ENCODE results near the gene MYOM3.
A peak's percentile ranks its signal among the peaks of the same experiment; 100 is the strongest.

The MYOM3 gene

GRCh38 chr1:24058671-24059455 lies 53.1 kb downstream of the MYOM3 start:
- Mint-ChIP-seq H3K9me3 (peaks cover 18% of the 10 kb centered on the region), H3K27ac (no peak overlapping the region), H3K36me3 (ENCODE audit: low read depth) (peaks cover 4% of the 10 kb centered on the region), H3K27me3 (ENCODE audit: low read depth, poor library complexity) (no peaks in the 10 kb centered on the region), H3K4me3 (no peak overlapping the region), H3K4me1 (no peaks in the 10 kb centered on the region)
- DNase-seq: no peak
- no peak for TF ChIP-seq CTCF (IDR thresholded peaks at IDR 0.05)

GRCh38 chr1:24057171-24057570 lies 54.8 kb downstream of the MYOM3 start:
- no peak for TF ChIP-seq CTCF (IDR thresholded peaks at IDR 0.05)
- DNase-seq: no peak
- no peaks in the 10 kb centered on the region for H3K27me3 Mint-ChIP-seq (ENCODE audit: low read depth, poor library complexity)
- peak overlapping the region; percentile 90 for H3K27ac Mint-ChIP-seq
- no peaks in the 10 kb centered on the region for H3K4me1 Mint-ChIP-seq
- H3K36me3 Mint-ChIP-seq (ENCODE audit: low read depth): peaks cover 2% of the 10 kb centered on the region
- H3K9me3 Mint-ChIP-seq: peaks cover 10% of the 10 kb centered on the region
- H3K4me3 Mint-ChIP-seq: no peak overlapping the region

- H3K9me3 Mint-ChIP-seq: peaks cover 3% of the 10 kb centered on the region
- no peak for DNase-seq
- no peak overlapping the region for H3K27ac Mint-ChIP-seq
- no peaks in the 10 kb centered on the region for H3K27me3 Mint-ChIP-seq (ENCODE audit: low read depth, poor library complexity)
- H3K36me3 Mint-ChIP-seq (ENCODE audit: low read depth): no peaks in the 10 kb centered on the region
- no peak for TF ChIP-seq CTCF (IDR thresholded peaks at IDR 0.05)
- H3K4me1 Mint-ChIP-seq: peaks cover 8% of the 10 kb centered on the region
- H3K4me3 Mint-ChIP-seq: no peak overlapping the region
Observed at GRCh38 chr1:24055681-24056080, 56.3 kb downstream of the MYOM3 start.

GRCh38 chr1:24052220-24052619 lies 59.7 kb downstream of the MYOM3 start:
- no peaks in the 10 kb centered on the region for H3K27me3 Mint-ChIP-seq (ENCODE audit: low read depth, poor library complexity)
- peaks cover 15% of the 10 kb centered on the region for H3K4me1 Mint-ChIP-seq
- TF ChIP-seq CTCF (IDR thresholded peaks at IDR 0.05): no peak
- DNase-seq: no peak
- H3K27ac Mint-ChIP-seq: no peak overlapping the region
- peaks cover 3% of the 10 kb centered on the region for H3K9me3 Mint-ChIP-seq
- no peaks in the 10 kb centered on the region for H3K36me3 Mint-ChIP-seq (ENCODE audit: low read depth)
- no peak overlapping the region for H3K4me3 Mint-ChIP-seq

- Mint-ChIP-seq H3K9me3 (peaks cover 3% of the 10 kb centered on the region), H3K27ac (peak overlapping the region; percentile 22), H3K36me3 (ENCODE audit: low read depth) (no peaks in the 10 kb centered on the region), H3K27me3 (ENCODE audit: low read depth, poor library complexity) (no peaks in the 10 kb centered on the region), H3K4me3 (no peak overlapping the region), H3K4me1 (peaks cover 23% of the 10 kb centered on the region)
- no peak for DNase-seq
- no peak for TF ChIP-seq CTCF (IDR thresholded peaks at IDR 0.05)
Observed at GRCh38 chr1:24051206-24051945, 60.6 kb downstream of the MYOM3 start.

All from nephron progenitor cell (in vitro differentiated cells).